Testis (tissue), 2 donors: ENCODE measurements around the gene ASIC1.

Source experiments
- POLR2A ChIP-seq: fragments of 450-650 bp; IDR thresholded peaks from one replicate; pipeline ENCODE4 v1.6.1; 2017; ENCODE audit warnings: antibody characterized with exemption, mild to moderate bottlenecking, moderate library complexity
- TF ChIP-seq, protein P1 (sequence below), 3 experiments: fragments of 450-650 bp in 2 of 3; fragments of 200-600 bp in 1 of 3; sonication (generic) in 1 of 3; IDR thresholded peaks; one replicate each; pipeline ENCODE4 v1.5.1; 2016 to 2019; ENCODE audit warnings: antibody characterized with exemption in 3 of 3, mild to moderate bottlenecking in 2 of 3, moderate library complexity in 1 of 3

DNA sequence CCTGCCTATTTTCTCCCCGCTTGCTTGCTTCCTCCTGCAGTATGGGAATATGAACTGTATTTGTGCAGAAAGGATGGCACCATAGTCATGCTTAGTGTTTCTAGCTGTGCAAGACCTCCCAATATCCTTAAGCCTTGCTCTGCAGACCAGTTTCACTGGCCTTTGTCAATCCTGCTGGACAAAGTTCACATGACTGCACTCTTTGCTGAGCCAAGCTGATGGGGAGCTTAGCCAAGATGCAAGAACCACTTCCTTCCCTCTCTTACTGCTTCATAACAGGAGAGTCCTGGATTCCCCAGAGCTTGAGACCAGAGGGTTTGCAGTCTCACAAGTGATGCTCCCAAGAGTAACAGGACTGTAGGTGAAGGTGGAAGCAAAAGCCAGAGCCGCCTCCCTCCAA, 3.8 kb downstream of the ASIC1 start:
- TF ChIP-seq, protein P1, sequence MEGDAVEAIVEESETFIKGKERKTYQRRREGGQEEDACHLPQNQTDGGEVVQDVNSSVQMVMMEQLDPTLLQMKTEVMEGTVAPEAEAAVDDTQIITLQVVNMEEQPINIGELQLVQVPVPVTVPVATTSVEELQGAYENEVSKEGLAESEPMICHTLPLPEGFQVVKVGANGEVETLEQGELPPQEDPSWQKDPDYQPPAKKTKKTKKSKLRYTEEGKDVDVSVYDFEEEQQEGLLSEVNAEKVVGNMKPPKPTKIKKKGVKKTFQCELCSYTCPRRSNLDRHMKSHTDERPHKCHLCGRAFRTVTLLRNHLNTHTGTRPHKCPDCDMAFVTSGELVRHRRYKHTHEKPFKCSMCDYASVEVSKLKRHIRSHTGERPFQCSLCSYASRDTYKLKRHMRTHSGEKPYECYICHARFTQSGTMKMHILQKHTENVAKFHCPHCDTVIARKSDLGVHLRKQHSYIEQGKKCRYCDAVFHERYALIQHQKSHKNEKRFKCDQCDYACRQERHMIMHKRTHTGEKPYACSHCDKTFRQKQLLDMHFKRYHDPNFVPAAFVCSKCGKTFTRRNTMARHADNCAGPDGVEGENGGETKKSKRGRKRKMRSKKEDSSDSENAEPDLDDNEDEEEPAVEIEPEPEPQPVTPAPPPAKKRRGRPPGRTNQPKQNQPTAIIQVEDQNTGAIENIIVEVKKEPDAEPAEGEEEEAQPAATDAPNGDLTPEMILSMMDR (IDR thresholded peaks at IDR 0.05): no peak
- no peak for TF ChIP-seq POLR2A
